HFFc6 (cell line): ENCODE data around the gene TMEM121B. TPM values are rescaled to one million over a fixed set of nuclear protein-coding genes. Genes with fewer than 3 reads are reported as not detected.

Source experiments
- DNase-seq: peaks from one replicate; pipeline ENCODE4 v3.0.0-alpha.2; 2018
- H3K27ac Mint-ChIP-seq: 2 replicates; pipeline ENCODE4 v1.8.0; 2020; ENCODE audit warnings: mild to moderate bottlenecking, mixed read lengths
- H3K27me3 Mint-ChIP-seq: 2 replicates; pipeline ENCODE4 v1.8.0; 2021; ENCODE audit warnings: mild to moderate bottlenecking, moderate library complexity, mixed read lengths; ENCODE audit not compliant: insufficient read depth
- H3K36me3 Mint-ChIP-seq: 2 replicates; pipeline ENCODE4 v1.8.0; 2021; ENCODE audit warnings: low read depth, mixed read lengths
- H3K4me1 Mint-ChIP-seq: 2 replicates; pipeline ENCODE4 v1.8.0; 2020; ENCODE audit warnings: low read depth, mixed read lengths
- H3K4me3 Mint-ChIP-seq: 2 replicates; pipeline ENCODE4 v1.8.0; 2020; ENCODE audit warnings: mild to moderate bottlenecking, moderate library complexity, mixed read lengths
- H3K9me3 Mint-ChIP-seq: 2 replicates; pipeline ENCODE4 v1.8.0; 2020; ENCODE audit warnings: mild to moderate bottlenecking, mixed read lengths
- CTCF ChIP-seq: fragments of 200-600 bp; sonication (generic); IDR thresholded peaks from 2 replicates; pipeline ENCODE4 v1.5.0; 2021; ENCODE audit warnings: antibody characterized with exemption, mild to moderate bottlenecking
- total RNA-seq, 6 experiments: library from RNA; stranded (reverse); fragmentation: NEBNext Ultra II Directional; extraction: Animal tissue kit (Norgen Biotek cat#: 25700); gene quantifications; 2 replicates in 1 of 6; 3 replicates in 5 of 6; pipeline ENCODE4 v1.2.3, GENCODE V29; 2021

The TMEM121B gene
- total RNA-seq, 6 experiments from 2014 or later, result 0.05 to 0.11 (median 0.07) TPM

- no peak overlapping the region for H3K4me3 Mint-ChIP-seq
- TF ChIP-seq CTCF, result no peak
- no peaks in the 10 kb centered on the region for H3K36me3 Mint-ChIP-seq
- peaks cover 40% of the 10 kb centered on the region for H3K4me1 Mint-ChIP-seq
- no peaks in the 10 kb centered on the region for H3K9me3 Mint-ChIP-seq
- peaks cover 4% of the 10 kb centered on the region for H3K27me3 Mint-ChIP-seq
- no peak for DNase-seq
- no peak overlapping the region for H3K27ac Mint-ChIP-seq
Observed at GRCh38 chr22:17072877-17073276, 48.3 kb downstream of the TMEM121B start.

Other genes starting within 250 kb of the TMEM121B start
- gene GAB4, start 113.1 kb downstream of the TMEM121B start, total RNA-seq, result not detected
- 10 to 100 TPM; 10.5 to 14.4 (median 13.7) TPM for gene IL17RA, start 36.4 kb downstream of the TMEM121B start, total RNA-seq
- gene HDHD5, start 37.9 kb upstream of the TMEM121B start, total RNA-seq, result 10 to 100 TPM; 15.3 to 23.5 (median 16.8) TPM
- gene ADA2, start 98.1 kb upstream of the TMEM121B start, total RNA-seq, result under 1 TPM; 0.19 to 0.73 (median 0.38) TPM
- not detected for gene CECR2, start 248.1 kb upstream of the TMEM121B start, total RNA-seq